Measurements from ENCODE around the gene STXBP4.

Gene STXBP4

DNA sequence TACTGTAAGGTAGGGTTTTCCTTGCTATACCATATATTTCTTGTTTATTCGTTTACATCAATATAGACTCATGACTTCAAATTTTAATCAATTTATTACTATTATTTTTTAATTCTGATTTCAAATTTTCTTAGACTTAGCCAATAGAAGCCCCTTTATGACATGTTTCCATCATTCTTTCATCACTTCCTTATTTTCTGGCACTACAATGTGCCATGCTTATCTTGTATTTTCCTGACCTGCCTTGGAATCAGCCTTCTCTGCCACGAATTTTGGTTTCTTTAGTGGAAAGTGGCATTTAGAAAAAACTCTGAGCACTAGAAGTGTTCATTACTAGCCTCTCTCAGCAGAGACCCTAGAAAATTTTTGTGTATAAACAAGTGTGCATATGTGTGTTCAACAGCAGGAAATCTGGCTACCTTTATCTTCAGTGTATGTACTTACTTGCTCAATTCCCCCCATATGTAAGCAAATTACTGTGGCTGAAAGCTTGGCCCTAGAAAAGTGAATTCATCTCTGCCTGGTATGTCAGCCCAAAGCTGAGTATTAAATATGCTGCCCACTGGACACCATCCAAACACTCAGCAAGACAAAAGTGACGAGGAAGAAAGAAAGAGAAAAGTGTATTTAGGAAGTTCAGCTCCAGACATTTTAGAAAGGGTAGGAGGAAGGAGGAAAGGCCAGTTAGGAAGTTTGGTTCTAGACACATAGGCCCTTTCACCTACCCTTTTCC lies 4.0 kb downstream of the STXBP4 start:
- DNase-seq = no peak

DNA sequence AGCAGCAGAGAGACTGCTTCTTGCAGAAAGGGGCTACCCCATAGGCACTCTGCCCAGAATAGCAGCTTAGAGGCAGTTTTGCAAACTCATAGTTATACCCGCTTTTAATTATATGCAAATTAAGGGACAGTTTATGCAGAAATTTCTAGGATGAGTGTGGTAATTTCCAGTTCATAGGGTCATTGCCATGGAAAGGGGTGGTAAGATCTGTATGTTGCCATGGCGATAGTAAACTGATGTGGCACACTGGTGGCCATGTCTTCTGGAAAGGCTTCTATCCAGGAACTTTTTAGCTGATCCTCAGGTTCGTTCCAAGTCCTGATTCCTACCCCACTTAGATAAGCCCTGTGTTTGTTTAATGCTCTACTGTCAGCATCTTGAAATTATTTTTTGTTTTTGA lies 6.2 kb downstream of the STXBP4 start:
- DNase-seq = no peak

DNA sequence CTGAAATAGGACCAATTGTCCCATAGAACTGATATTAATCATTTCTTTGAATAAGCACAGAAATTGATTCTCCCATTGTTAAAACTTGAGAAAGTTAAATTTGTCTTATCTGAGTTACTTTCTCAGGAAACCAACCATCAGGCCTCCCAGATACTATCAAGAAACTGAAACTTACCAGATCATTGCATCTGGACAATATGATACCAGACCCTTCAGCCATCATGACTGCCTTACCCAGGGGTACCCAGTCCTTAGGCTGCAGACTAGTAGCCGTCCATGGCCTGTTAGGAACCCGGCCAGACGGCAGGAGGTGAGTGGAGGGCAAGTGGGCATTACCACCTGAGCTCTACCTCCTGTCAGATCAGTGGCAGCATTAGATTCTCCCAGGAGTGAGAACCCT lies 7.8 kb downstream of the STXBP4 start:
- DNase-seq = no peak

DNA sequence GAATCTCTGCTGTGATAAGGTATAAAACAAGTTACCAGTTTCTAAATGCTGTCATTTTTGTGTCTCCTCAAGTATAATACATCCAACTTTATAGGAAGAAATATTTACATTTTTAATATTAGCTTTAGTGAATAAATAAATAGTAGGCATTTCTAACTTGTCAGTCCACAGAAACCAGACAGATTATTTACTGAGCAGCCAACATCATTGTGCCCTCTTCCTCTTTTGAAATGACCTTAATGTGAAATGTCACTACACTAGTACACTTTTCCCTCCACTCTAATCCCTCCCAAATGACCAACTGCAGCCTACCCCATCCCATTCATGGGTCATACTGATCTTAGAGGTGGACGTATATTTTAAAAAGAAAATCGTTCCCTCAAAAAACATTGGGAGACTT lies 9.2 kb downstream of the STXBP4 start:
- no peak for DNase-seq

DNA sequence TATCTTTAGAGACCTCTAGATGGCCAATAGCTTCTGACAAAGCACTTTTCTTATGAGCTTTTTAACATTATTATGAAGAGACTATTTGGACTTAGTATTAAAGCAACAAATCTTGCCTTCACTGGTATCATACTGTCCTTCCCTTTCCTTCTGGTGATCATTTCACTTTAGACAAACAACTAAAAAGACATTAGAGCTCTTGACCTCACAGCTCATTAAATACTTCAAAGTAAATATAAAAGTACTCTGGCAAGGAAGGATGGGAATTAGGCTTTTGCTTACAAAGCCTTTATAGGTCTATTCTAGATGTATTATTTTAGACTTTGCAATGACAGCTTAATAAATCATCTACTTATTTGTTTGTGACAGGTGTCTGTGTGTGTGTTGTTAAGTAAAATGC lies 11.1 kb downstream of the STXBP4 start:
- DNase-seq = no peak

DNA sequence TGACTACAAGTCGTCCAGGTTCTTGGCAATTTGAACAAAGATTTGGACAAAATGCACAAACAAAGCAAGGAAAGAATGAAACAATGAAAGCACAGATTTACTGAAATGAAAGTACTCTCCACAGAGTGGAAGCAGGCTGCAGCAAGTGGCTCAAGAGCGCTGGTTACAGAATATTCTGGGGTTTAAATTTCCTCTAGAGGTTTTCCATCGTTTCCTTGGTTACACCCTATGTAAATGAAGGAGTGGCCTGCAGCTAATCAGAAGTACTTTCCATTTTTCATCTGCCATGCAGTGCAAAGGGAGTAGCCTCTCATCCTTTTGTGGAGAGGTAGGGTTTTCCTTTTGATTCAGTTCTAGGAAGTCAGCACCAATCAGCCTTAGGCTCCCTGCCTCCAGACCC lies 11.8 kb downstream of the STXBP4 start:
- DNase-seq = no peak

DNA sequence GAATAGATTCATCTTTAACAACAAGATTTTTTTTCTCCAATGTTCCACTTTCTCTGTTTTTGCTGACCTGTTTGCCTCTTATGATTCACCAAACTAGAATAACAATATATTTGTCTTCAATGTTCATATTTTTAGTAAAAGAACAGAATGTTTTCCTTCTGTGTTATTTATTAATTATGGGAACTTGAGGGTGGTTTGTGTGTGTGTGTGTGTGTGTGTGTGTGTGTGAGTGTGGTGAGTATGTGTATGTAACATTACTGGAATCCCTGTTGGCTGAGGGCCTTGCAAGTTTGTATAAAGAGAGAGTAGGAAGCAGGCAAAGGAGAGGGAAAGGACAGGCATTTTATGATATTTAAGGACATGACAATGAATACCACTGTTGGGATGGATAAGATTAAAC lies 13.8 kb downstream of the STXBP4 start:
- peak; percentile 26 for DNase-seq

DNA sequence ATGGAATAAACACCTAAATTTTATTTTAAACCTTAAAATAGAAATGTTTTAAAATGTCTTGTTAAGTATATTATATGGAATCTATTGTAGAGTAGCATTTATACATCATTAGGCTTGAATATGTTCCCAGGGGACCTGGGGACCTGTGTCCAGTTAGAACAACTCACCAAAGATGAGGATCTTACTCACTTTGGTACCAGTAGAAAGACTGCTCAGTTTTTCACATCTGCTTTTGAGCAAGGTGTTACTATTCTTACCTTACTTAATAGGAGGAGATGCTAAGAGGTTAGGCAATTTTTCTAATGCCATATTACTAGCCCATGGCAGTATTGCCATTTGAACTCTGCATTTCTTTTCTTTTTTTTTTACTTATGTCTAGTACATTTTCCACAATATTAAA lies 14.7 kb downstream of the STXBP4 start:
- no peak for DNase-seq

DNA sequence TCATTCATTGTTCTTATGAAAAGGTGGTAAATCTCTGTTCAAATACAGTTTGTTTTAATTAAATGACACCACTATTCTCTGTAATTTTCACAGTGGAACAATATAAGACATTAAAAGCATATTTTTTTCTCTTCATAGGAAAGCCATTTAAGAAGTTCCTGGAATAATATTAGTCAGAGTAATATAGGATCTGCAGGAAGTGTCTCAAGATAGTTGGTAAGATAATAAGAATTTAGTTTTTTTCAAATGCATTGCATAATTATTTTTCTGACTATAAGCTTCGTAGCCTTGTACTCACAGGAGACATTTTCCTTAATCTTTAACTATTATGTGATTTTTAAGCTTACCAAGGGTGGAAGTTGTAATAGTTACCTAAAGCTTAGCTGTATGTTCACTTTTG lies 16.9 kb downstream of the STXBP4 start:
- DNase-seq = no peak

DNA sequence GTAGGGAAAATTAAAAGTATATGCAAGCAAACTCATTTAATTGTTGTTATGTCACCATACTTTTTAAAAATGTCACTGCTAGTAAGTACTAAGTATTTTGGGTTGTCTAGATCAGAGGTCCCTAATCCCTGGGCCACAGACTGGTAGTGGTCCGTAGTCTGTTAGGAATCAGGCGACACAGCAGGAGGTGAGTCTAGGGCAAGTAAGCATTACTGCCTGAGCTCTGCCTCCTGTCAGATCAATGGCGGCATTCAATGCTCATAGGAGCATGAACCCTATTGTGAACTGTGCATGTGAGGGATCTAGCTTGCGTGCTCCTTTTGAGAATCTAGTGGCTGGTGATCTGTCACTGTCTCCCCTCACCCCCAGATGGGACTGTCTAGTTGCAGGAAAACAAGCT lies 21.6 kb downstream of the STXBP4 start:
- no peak for DNase-seq

DNA sequence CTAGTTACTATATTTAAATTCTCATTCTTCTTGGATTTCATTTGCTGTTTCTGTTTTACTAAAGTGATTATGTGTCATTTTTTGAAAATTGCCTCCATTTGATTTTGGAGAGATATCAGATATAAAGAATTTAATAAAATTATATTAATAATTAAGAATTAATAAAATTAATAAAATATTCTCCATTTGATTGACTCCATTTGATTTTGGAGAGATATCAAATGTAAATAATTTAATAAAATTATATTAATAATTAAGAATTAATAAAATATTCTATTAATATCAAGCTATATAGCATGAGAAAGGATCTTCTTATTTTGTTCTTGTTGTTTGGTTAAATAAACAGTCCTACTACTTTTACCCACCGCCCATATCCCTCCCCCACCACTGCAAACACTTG lies 23.0 kb downstream of the STXBP4 start:
- no peak for DNase-seq

DNA sequence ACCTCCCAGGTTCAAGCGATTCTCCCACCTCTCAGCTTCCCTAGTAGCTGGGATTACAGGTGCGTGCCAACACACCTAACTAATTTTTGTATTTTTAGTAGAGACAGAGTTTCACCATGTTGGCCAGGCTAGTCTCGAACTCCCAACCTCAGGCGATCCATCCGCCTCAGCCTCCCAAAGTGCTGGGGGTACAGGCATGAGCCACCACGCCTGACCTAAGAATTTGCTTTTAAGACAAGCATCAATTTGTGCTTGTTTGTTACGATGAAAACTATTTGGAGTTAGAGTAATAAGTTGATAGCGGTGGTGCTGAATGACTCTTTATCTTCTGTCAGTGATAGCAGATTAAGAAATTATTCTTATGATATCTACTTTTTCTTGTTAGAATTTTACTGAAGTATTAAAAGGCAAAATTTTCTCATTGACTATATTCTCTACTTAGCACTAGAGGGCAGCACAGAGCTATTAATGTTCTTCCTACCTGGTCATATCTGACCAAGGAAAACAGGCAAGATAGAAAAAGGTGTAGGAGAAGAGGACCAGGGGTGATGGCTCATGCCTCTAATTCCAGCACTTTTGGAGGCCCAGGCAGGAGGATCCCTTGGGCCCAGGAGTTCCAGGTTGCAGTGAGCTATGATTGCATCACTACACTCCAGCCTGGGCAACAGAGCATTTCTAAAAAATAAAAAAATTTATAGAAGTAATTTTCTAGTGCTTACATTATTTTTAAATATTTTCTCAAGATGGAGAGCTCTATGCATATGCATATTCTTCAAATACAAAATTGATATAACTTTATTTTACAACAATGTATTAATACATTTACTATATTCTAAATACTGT lies 24.5 kb downstream of the STXBP4 start:
- peak; percentile 50 for DNase-seq

DNA sequence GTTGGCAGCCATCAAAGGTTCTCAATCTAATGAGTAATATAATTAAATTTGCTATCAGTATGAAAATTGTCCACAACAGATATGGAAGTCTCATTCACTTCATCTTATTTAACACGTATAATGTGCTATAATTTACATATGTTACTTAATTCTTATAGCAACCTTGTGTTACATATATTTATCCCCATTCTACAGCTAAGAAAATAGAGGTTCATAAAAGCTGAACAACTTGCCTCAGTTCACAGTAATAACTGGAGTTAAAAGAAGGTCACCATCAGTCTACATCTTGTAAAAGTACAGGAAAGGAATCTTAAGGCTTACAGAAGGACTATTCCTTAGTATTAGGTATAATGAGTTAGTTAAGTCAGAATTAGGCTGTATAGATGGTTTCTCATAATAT lies 27.9 kb downstream of the STXBP4 start:
- DNase-seq = no peak

DNA sequence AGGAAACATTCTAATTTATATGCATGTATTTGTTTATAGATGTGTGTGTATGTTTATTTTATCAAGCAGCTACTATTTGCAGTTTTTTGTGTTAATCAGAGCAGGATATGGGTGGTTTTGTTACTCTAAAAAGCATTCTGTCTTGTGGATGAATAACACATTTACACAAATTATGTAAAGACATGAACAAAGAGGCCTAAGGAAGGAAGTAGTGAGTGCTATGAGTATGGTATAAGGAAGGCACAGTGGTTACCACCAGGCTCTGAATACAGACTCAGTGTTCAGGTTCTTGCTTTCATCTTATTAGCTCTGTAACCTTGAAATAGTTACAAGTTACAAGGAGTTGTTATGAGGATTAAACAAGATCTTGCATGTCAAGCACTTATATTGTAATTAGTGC lies 33.9 kb downstream of the STXBP4 start:
- DNase-seq = no peak

DNA sequence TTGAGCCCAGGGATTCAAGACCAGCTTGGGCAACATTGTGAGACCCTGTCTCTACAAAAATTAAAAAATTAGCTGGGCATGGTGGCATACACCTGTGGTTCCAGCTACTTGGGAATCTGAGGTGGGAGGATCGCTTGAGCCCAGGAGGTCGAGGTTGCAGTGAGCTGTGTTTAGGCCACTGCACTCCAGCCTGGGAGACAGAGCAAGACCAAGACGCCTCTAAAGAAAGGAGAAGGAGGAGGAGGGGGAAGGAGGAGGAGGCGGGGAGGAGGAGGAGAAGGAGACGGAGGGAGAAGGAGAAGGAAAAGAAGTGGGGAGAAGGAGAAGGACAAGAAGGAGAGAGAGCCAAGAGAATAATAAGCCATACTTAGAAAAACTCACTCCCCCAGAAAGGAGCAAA lies 35.9 kb downstream of the STXBP4 start:
- no peak for DNase-seq

DNA sequence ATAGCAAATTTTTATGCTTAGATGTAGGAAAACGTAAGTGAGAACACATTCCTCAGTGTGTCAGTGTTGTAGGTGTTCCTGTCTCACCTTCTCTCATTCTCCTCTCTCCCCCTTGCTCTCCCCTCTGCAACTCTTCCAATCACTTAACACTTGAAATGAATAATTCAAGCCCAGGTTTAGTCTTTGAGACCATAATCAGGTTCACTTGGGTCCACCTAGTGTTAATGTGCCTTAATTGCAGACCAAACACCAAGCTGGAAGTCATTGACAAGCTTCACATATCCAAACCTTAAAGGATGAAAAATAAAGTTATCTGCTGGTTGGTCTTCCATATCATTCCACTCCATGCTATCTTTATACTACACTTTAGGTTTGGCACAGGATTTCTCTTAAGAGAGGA lies 37.0 kb downstream of the STXBP4 start:
- peak; percentile 6 for DNase-seq

DNA sequence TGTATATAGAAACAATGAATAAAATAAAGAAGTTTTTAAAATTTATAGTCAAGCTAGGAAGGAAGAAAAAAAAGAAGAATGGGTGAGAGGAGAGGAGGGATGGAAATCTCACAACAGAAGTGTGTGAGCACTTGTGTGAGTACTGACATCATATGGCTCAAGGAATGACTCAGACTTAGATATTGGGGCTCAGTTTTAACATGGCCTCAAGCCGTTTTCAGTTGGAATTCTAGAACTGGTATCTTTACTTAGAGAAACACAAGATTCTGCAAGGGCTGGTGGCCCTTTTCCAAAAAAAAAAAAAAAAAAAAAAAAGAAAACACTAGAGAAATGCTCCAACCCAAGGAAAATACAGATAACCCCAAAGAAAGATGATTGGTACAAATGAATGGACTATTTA lies 55.1 kb downstream of the STXBP4 start:
- no peak for DNase-seq

DNA sequence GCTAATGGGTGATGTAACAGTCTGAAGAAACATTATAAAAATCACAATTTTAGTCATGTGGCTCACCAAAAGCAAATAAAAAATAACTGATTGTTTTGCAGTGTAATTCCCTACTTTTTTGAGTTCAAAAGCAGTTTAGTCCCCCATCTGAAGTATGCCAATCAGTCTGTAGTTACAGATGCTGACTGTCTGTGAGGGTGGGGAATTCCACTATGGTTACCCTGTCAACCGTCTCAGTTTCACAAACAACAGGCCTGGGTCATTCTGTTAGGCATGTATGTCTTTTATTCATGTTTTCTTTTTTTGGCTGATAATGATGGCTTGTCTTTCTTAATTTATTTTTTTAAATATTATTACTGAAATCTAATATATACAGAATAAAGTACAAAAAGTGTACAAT lies 69.3 kb downstream of the STXBP4 start:
- no peak for DNase-seq

DNA sequence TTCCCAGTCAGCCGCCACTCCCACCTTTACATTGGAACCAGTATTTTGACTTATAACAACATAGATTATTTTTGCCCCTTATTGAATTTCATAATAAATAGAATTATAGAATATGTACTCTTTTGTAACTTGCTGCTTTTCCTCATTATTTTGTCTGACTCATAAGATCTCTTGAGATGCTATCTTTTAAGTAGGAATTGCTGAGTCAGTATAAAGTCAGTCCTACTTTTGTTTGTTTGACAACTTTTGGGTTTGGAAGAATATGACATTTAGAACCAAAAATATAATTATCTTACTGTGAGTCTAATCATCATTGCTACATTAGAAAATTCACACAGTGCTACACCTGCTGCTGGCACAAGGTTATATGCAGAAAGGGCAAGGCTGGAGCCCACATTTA lies 69.7 kb downstream of the STXBP4 start:
- no peak for DNase-seq

DNA sequence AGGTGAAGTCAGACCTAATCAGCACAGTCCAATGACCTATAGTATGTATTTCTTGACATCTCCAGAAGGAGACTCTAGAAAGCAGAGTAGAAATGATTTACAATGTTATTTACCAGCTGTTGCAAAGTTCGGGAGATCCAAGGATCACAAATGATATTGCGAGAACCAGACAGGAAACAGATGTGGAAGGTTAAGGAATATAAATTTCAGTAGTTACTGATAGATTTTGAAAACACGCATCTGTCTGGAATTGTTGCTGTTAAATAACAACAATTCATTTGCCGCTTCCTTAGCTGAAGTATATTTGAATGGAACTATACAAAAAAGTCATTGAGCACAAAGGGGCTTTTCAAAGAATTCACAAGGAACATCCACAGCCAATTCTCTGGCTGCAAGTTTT lies 72.0 kb downstream of the STXBP4 start:
- DNase-seq = no peak

DNA sequence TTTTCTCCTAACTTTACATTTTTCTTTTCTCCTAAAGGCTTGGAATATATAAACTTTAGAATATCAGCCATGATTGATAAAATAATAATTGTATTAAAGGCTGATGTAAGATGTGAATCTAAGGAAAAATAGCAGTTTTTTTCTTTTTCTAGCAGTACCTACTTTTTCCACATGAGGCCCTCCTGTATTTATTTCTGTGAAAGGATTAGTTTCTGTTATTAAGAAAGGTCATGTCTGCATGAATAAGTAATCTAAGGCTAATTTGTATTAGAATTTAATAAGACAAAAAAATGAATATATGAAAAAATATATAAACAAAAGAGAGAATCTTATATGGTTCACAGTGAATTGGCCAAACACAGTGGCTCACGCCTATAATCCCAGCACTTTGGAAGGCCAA lies 85.3 kb downstream of the STXBP4 start:
- no peak for DNase-seq

DNA sequence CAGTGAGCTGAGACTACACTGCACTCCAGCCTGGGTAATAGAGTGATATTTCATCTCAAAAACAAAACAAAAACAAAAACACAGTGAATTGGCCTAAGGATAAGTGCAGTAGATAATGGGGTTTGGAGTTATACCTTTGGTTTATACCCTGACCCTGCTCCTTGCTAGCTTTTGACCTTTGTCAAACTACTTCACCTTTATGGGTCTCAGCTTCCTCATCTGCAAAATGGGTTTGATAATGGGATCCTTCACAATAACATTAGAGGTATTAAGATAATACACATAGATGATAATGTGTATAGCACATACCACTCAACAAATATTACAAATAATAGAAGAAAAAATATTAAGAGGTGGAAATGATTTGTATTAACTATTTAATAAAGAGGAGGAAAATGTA lies 85.9 kb downstream of the STXBP4 start:
- no peak for DNase-seq

DNA sequence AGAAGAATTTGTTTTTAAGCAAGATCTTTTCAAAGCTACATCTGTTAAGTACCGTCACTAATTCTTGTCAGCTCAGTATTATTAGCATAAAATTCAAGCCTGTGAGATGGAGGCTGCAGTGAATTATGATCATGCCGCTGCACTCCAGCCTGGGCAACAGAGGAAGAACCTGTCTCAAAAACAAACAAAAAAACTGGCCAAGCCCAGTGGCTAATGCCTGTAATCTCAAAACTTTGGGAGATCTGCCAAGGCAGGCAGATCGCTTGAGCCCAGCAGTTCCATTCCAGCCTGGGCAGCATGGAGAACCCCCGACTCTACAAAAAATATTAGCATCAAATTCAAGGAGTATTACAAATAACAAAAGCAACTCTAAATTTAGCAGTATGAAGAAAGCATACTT lies 88.0 kb downstream of the STXBP4 start:
- DNase-seq = no peak

DNA sequence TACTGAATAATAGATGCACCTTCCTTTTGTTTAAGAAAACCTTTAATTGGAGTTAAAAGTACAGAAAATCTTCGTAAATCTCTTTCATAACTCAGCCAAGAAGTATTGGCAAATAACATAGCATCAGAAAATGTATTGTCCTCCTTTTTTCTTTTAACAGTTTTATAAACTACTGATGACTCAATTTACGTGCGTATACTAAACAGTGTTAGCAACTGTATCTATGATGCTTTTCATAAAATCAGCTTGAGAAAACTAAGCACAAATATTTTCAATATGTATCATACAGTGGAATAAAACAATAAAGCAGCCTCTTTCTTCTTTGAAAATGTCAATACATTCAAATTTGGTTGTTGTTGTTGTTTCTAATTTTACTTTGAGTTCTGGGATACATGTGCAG lies 88.6 kb downstream of the STXBP4 start:
- DNase-seq = no peak

DNA sequence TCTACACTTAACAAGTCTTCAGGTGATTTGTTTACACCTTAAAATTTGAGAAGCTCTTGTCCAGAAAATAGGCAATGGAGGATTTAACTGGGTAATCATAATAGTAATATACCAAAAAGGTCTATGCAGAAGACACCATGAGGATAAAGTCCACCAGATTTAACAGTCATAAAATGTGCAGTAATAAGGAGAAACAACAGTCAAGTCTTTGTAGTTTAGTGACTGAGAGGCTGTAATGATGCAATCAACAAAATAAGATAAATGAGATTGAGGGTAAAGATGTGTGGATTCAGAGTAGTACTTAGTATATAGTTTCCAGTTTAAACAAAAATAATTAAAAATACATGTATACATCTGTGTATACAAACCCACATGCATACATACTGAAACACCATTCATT lies 91.2 kb downstream of the STXBP4 start:
- DNase-seq = no peak

Measured in fibroblast of upper back skin (primary cell).